Stimulated activated CD4-positive, alpha-beta T cell treated with anti-CD3 and anti-CD28 coated beads, Interleukin-1b, Interleukin-23, amount 100 ng/mL, for 24 hours (primary cell): Measurements from ENCODE around the gene DVL1.

Experiments
- DNase-seq, 4 experiments: peaks; one replicate each; pipeline ENCODE4 v3.0.0-alpha.2; 2020; ENCODE audit warnings: low read depth in 4 of 4, low spot score in 1 of 4

DVL1 gene

GRCh38 chr1:1312450-1313314 lies 36.5 kb downstream of the DVL1 start:
- DNase-seq = no peak

- no peak for DNase-seq
These were observed 37.8 kb downstream of the DVL1 start for GRCh38 chr1:1311107-1312104.

- no peak for DNase-seq
These were observed 38.7 kb downstream of the DVL1 start for GRCh38 chr1:1310476-1311053.

GRCh38 chr1:1310109-1310385 lies 39.2 kb downstream of the DVL1 start:
- DNase-seq = no peak

GRCh38 chr1:1309251-1310108 lies 39.7 kb downstream of the DVL1 start:
- no peak for DNase-seq

- no peak for DNase-seq
These were observed 40.4 kb downstream of the DVL1 start for GRCh38 chr1:1308756-1309250.

- DNase-seq = peak; percentile 71 to 85 (median 77)
These were observed 41.1 kb downstream of the DVL1 start, which contains the start of the genes ACAP3 and PUSL1 for GRCh38 chr1:1307923-1308755. TSS of gene ACAP3 (minus strand) at chr1:1307930. CDS start at chr1:1307815, 115 bp downstream. TSS of gene PUSL1 (plus strand) at chr1:1308597. CDS start at chr1:1308644, 47 bp downstream.

- DNase-seq = no peak
These were observed 41.8 kb downstream of the DVL1 start for GRCh38 chr1:1307261-1307922.

GRCh38 chr1:1306661-1307260 lies 42.5 kb downstream of the DVL1 start:
- DNase-seq = no peak

- DNase-seq = no peak
These were observed 43.1 kb downstream of the DVL1 start for GRCh38 chr1:1306070-1306660.

- peak in 3 of 4 experiments; percentile 35 to 57 (median 50) for DNase-seq
These were observed 43.7 kb downstream of the DVL1 start for GRCh38 chr1:1305300-1306069.

GRCh38 chr1:1304331-1305299 lies 44.6 kb downstream of the DVL1 start:
- no peak for DNase-seq

- no peak for DNase-seq
These were observed 45.5 kb downstream of the DVL1 start for GRCh38 chr1:1303736-1304135.

GRCh38 chr1:1302951-1303509 lies 46.2 kb downstream of the DVL1 start:
- DNase-seq = no peak

GRCh38 chr1:1302006-1302430 lies 47.2 kb downstream of the DVL1 start:
- no peak for DNase-seq

- no peak for DNase-seq
These were observed 48.9 kb downstream of the DVL1 start for GRCh38 chr1:1300352-1300739.
